Spleen (tissue), 7 donors: ENCODE data around the gene LCORL.

ENCODE experiments used
- CTCF ChIP-seq, 11 experiments: fragments of 200-600 bp in 7 of 11; fragments of 450-650 bp in 4 of 11; sonication (generic) in 4 of 11; IDR thresholded peaks in 8 of 11; conservative IDR thresholded peaks in 3 of 11; 1 replicate in 7 of 11; 2 replicates in 4 of 11; pipeline versions ENCODE4 v1.4.0 to v1.8.0; 2016 to 2021; ENCODE audit warnings: antibody characterized with exemption in 11 of 11, inconsistent platforms in 4 of 11, mild to moderate bottlenecking in 1 of 11
- POLR2AphosphoS5 ChIP-seq, 3 donors: sonication (generic); formaldehyde crosslinking; IDR thresholded peaks; one replicate each; pipeline ENCODE4 v1.5.1; 2017; ENCODE audit warnings: antibody characterized with exemption in 3 of 3
- donor health status: DM: no; HTN: no; CAD: no; lungs with moderate emphysema.
- donor health status: DM: no; HTN: no; CAD: no.
- donor health status: DM: no; HTN: no; CAD: no.

- TF ChIP-seq POLR2AphosphoS5 (IDR thresholded peaks at IDR 0.05) (no peak), CTCF (IDR thresholded peaks at IDR 0.05 in 8 of 11, conservative IDR thresholded peaks at IDR 0.05 in 3 of 11) (no peak)
Observed at GRCh38 chr4:18051281-18051680, 29.7 kb upstream of the LCORL start.
